Measurements from ENCODE around the gene RPS5.
"Not testable (repeated sequence)": the region's sequence is repeated elsewhere in the genome, so short reads cannot be mapped to it uniquely, and the experiment has no call there.

RPS5 gene

DNA sequence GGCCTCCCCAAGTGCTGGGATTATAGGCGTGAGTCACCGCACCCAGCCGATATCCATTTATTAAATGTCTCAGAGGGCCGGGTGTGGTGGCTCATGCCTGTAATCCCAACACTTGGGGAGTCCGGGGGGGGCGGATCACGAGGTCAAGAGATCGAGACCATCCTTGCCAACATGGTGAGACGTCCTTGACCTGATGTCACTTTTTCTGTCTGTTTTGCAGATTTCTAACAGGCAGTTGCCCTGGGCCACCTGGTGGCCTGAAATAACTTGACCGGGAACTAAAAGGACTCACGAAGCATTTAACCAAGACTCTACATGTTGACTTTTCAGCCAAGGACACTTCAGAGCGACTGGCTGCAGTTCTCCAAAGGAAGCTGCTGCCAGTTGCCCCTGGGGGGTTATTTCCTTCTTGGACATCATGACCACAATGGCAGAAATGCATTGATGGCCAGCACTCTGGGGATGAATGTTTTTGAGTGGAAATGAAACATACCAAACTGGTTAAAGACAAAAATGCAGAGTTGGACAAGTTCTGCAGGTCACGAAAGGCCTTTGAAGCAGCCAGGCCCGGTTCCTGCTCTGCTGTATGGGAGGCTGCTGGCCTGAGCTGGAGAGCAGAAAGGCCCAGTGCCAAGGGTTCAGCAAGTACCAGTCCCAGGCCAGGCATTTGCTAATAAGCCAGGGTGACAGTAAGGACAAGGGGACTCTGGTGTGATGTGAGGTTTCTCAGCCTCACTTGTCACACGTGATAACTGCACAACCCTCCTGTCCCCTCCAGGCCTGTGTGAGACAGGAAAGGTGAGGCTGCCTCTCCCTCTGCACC, 14.5 kb upstream of the RPS5 start:
- H3K4me1 Mint-ChIP-seq (ENCODE audit: low read depth): peaks cover 4% of the 10 kb centered on the region
- H3K36me3 Mint-ChIP-seq (ENCODE audit: low read depth): no peaks in the 10 kb centered on the region
- no peak overlapping the region for H3K4me3 Mint-ChIP-seq
- H3K9me3 Mint-ChIP-seq: no peaks in the 10 kb centered on the region
- no peak overlapping the region for H3K27ac Mint-ChIP-seq
- no peaks in the 10 kb centered on the region for H3K27me3 Mint-ChIP-seq

DNA sequence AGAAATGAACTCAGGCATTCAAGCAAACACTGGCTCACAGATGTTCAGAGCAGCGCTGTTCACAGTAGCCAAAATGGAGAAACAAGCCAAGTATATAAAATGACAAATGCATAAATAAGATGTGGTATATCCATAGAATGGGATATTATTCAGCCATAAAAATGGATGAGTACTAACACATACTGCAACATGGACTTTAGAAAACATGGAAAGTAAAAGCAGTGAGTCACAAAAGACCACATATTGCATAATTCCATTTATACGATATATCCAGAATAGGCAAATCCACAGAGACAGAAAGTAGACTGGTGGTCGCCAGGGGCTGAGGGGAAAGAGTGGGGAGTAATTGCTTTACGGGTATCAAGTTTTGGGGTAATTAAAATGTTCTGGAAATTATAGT, 12.9 kb upstream of the RPS5 start:
- no peaks in the 10 kb centered on the region for H3K36me3 Mint-ChIP-seq (ENCODE audit: low read depth)
- H3K4me1 Mint-ChIP-seq (ENCODE audit: low read depth): peaks cover 4% of the 10 kb centered on the region
- H3K27ac Mint-ChIP-seq: no peak overlapping the region
- H3K4me3 Mint-ChIP-seq: no peak overlapping the region
- no peaks in the 10 kb centered on the region for H3K27me3 Mint-ChIP-seq
- H3K9me3 Mint-ChIP-seq: no peaks in the 10 kb centered on the region

DNA sequence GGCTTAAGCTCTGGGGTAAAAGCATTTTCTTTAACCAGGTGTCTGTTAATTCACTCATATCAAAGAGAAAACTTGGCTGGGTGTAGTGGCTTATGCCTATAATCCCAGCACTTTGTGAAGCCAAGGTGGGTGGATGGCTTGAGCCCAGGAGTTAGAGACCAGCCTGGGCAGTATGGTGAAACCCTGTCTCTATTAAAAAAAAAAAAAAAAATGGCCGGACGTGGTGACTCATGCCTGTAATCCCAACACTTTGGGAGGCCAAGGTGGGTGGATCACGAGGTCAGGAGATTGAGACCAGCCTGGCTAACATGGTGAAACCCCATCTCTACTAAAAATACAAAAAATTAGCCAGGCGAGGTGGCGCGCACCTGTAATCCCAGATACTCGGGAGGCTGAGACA, 10.3 kb upstream of the RPS5 start:
- not testable (repeated sequence) for H3K9me3 Mint-ChIP-seq; H3K4me3 Mint-ChIP-seq; H3K36me3 Mint-ChIP-seq (ENCODE audit: low read depth); H3K27me3 Mint-ChIP-seq; H3K27ac Mint-ChIP-seq
- peaks cover 16% of the 10 kb centered on the region for H3K4me1 Mint-ChIP-seq (ENCODE audit: low read depth)

DNA sequence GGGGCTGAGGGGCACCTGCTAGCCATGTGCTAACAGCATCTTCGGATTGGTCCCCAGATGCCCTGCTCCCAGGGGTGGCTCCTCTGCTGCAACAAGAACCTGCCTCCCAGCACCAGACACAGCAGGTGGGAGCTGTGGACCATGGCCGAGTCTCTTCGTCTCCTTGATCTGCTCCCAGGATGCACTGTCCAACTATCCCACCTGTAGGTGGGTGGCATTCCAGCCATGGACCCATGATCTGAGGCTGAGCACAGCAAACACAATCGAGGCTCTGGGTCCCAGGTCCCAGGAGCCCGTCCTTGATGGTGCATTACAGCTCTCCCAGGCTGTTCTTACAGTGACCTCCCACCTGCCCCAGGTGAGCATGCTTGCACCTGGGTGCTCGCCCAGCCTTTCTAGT, 7.8 kb upstream of the RPS5 start:
- peaks cover 4% of the 10 kb centered on the region for H3K36me3 Mint-ChIP-seq (ENCODE audit: low read depth)
- H3K9me3 Mint-ChIP-seq: no peaks in the 10 kb centered on the region
- peaks cover 18% of the 10 kb centered on the region for H3K4me1 Mint-ChIP-seq (ENCODE audit: low read depth)
- H3K27me3 Mint-ChIP-seq: no peaks in the 10 kb centered on the region
- peak overlapping the region; percentile 99 for H3K27ac Mint-ChIP-seq
- peak overlapping the region; percentile 100 for H3K4me3 Mint-ChIP-seq

DNA sequence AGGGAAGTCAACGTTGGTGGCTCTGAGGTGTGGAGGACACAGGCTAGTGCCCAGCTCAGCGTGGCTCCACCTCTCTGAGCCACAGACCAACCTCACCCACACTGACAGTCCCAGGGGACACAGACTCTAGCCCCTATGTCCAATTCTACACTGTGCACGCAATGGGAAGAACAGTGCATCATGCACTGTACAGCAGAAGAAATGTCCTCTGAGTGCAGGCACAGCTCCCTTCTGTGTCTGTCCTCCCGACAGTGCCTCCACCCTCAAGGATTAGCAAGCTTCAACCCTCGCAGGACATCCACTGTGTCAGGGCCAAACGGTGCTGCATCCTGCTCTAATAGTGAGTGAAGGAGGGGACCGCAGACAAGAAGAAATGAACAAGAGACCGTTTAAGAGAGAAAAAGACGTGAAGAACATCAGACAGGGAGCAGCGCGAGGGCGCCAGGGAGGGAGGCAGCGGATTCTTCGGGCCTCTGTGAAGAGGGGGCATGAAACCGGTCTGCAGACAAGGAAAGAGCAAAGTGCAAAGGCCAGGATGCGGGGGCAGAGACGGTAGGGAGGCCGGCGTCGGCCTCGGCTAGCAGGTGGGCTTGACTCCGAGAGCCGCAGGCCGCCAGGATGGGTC, 6.9 kb upstream of the RPS5 start:
- peak overlapping the region; percentile 100 for H3K4me3 Mint-ChIP-seq
- H3K36me3 Mint-ChIP-seq (ENCODE audit: low read depth): peaks cover 4% of the 10 kb centered on the region
- H3K27me3 Mint-ChIP-seq: no peaks in the 10 kb centered on the region
- H3K9me3 Mint-ChIP-seq: no peaks in the 10 kb centered on the region
- peak overlapping the region; percentile 99 for H3K27ac Mint-ChIP-seq
- peaks cover 17% of the 10 kb centered on the region for H3K4me1 Mint-ChIP-seq (ENCODE audit: low read depth)

DNA sequence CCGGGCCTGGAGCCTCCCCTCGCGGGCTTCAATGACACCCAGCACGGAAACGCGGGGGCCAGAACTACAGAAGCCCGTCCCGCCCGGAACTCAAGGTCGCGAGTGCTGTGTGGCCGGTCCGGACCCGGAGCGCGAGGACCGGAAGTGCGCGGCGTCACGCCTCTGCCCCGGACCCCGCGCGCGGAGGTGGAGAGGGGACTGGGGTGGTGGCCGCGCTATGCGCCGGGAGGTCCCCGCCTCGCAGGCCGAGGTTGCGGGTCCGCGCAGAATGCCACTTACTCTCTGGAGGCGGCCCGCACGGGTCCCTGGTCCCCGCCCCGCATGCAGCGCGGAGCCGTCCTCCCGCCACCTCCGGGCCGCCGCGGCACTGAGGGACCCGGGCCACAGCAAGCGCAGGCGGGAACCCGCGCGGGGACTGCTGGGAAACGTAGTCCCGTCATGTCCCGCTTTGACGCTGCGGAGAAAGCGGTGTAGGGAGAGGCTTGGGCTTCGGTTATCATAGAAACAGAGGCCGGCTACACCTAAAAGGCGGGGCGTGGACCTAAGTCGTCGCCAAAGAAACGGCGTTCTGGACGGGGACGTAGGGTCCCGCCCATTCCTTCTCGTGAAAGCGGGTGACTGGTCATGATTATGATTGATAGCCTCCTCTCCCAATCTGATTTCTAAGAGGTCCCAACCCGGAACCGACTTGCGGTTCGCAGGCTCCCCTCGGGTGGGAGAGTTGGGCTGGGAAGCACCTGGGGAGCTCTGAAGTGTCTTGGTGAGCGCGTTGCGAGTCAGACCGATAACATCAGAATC, 6.2 kb upstream of the RPS5 start, which contains the start of gene ZNF837:
ZNF837 (minus strand) TSS at position 369 of the 798 bp plus-strand sequence. CDS start 11,698 bp downstream, outside the sequence.
- Mint-ChIP-seq H3K27ac (peak within 1 kb of the TSS; percentile 99), H3K9me3 (no peaks in the 10 kb centered on the region)

DNA sequence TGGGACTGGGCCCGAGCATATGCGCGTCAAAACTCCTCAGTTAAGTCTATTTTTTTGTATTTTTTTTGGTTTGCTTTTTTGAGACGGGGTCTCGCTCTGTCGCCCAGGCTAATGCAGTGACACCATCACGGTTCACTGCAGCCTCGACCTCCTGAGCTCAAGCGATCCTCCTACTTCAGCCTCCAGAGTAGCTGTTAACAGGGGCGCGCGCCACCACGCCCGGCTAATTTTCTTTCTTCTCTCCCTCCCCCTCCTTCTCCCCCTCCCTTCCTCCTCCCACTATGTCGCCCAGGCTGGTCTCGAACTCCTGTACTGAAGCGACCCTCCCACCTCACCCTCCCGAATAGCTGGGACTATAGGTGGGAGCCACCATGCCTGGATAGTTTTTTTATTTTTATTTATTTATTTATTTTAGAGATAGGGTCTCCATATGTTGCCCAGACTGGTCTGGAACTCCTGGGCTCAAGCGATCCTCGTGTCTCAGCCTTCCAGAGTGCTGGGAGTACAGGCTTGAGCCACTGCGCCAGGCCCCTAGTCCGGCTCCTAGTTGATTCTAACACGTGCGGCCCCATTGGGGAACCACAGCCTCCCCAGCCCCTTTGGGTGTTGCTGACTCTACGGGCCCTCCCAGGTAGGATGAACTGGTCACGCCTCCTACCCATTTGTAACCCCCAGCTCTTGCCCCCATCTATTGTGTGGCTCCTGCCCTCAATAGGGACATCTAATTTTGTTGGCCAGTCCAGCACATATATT, 5.4 kb upstream of the RPS5 start:
- H3K27me3 Mint-ChIP-seq: no peaks in the 10 kb centered on the region
- peaks cover 23% of the 10 kb centered on the region for H3K4me1 Mint-ChIP-seq (ENCODE audit: low read depth)
- no peaks in the 10 kb centered on the region for H3K9me3 Mint-ChIP-seq
- H3K4me3 Mint-ChIP-seq: peak overlapping the region; percentile 100
- peak overlapping the region; percentile 86 for H3K27ac Mint-ChIP-seq
- H3K36me3 Mint-ChIP-seq (ENCODE audit: low read depth): peaks cover 4% of the 10 kb centered on the region

More for the DNA sequence above, 6.2 kb upstream of the RPS5 start, which contains the start of gene ZNF837:
- Mint-ChIP-seq H3K36me3 (ENCODE audit: low read depth) (peaks cover 4% of the 10 kb centered on the region), H3K27me3 (no peaks in the 10 kb centered on the region), H3K4me1 (ENCODE audit: low read depth) (peaks cover 23% of the 10 kb centered on the region), H3K4me3 (peak within 1 kb of the TSS; percentile 100)

DNA sequence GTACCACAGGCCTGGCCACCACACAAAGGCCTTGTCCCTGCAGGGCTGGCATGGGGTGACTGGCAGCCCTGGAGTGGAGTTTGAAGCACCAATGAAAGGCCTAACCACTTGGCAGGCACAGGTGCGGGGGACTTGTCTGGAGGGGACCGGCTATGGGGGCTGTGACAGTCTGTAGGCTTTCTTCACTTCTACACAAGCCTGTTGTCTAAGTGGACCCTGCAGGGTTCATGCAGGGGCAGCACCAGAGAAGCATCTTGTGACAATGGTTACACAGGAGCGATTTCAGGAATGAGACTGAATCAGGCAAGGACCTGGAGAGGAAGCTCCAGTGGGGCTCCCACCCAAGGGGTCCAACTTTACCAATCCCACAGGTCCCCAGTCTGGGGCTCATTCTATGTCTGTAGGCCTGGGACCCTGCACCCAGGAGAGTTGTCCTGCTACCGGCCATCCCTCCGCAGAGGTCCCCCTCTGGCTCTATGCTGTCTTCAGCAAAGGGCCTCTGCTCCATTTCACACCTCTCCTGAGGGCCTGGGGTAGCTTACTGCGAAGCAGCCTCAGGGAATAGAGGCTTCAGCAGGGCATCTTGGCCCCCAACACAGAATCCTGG, 4.0 kb upstream of the RPS5 start:
- Mint-ChIP-seq H3K9me3 (no peaks in the 10 kb centered on the region), H3K4me1 (ENCODE audit: low read depth) (peaks cover 37% of the 10 kb centered on the region), H3K36me3 (ENCODE audit: low read depth) (peaks cover 17% of the 10 kb centered on the region), H3K27me3 (no peaks in the 10 kb centered on the region), H3K4me3 (peak overlapping the region; percentile 4), H3K27ac (no peak overlapping the region)

DNA sequence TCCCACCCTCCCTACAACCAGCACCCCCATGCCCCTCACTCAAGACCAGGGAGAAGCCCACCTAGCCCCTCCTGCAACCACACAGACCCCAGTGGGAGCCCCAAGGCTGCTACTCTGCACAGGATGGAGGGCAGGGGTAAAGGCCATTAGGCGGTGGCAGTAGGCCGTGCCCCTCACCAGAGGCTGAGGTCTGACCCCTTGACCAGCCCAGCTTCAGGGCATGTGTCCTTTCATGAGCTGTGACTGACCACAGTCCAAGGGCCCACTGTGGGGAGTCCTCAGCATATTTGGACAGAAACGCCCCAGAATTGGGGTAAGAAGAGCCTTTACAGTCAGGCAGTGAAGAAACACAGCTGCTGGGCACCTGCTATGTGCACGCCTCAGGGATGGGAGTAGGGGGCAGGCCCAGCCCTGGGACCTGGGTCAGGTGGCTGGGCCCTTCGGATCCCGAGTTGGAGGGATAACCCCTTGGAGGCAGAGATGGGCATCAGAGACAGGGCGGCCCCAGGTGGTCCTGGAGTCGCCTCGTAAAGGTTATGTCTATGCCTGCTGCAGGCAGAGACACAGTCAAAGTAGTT, 1.7 kb upstream of the RPS5 start:
- Mint-ChIP-seq H3K27me3 (no peaks in the 10 kb centered on the region), H3K4me3 (peak overlapping the region; percentile 97), H3K9me3 (no peaks in the 10 kb centered on the region), H3K27ac (peak overlapping the region; percentile 97), H3K36me3 (ENCODE audit: low read depth) (peaks cover 32% of the 10 kb centered on the region), H3K4me1 (ENCODE audit: low read depth) (peaks cover 45% of the 10 kb centered on the region)

DNA sequence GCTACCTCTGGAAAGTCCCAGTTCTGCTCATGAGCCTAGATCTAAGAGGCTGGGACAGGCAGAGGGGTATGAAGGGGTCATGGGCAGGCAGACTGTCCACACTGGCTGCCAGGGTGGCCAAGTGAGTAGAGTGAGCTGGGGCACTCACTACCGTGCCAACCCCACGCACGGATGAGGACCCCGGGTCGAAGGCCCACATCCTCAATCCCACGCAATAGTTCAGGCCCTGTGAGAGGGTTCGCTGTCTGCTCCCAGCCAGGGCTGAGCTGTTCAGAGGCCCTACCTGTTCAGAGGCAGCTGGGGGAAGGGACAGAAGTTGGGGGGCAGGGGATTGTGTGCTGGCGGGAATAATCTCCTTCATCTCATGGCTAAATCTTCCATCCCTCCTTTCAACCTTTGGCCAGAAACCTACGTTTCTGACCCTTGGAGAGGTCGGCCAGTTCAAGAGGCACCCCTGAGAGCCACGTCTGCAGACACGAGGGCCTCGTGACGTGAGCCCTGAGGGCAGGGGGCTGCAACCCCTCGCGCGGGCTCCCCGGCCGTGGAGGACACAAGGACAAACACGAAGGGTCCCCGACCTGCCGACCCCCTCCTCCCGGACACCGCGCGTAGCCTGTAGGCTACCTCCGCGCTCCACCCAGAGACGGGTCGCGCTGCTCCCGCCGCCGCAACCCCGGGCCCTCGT, 1.0 kb upstream of the RPS5 start:
- H3K27me3 Mint-ChIP-seq: no peaks in the 10 kb centered on the region
- peaks cover 38% of the 10 kb centered on the region for H3K36me3 Mint-ChIP-seq (ENCODE audit: low read depth)
- peaks cover 50% of the 10 kb centered on the region for H3K4me1 Mint-ChIP-seq (ENCODE audit: low read depth)
- H3K9me3 Mint-ChIP-seq: no peaks in the 10 kb centered on the region
- H3K27ac Mint-ChIP-seq: peak overlapping the region; percentile 97
- H3K4me3 Mint-ChIP-seq: peak overlapping the region; percentile 97

DNA sequence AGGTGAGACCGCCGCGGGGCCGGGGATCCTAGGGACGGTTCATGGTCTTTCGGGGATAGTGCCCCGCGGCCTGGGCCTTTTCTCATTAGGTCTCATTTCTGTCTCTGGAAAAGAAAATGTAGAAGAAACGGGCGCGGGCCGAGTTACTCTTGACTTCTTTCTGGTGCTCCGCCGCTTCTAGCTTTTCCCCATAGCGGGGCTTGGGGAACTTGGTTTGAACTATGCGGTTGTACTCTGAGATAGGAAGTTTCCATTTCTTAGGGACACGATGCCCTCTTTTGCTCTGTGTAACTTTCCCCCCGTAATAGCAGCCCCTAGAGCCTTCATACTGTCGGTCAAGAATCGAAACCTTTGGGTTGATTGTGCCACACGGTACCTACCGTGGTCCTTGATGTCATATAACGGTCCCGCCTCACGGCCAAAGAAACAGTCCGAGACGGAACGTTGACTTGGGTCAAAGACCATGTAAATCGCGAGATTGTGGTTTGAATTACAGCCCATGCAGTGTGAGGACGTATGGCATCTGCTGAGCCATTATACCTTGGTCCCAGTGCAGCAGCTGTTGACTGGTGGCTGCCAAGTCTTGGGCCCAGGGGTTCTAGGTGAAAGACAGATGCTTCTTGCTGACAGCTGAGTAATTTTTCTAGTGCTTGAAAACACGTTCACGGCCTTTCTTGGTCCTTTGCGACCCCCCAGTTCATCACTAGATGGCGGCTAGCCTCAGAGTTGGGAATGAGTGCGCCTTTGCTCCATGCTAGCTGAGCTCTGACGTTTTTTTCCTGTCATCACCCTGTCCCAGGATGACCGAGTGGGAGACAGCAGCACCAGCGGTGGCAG, 487 bp downstream of the RPS5 start:
- H3K27me3 Mint-ChIP-seq: no peaks in the 10 kb centered on the region
- peaks cover 51% of the 10 kb centered on the region for H3K4me1 Mint-ChIP-seq (ENCODE audit: low read depth)
- peak overlapping the region; percentile 97 for H3K4me3 Mint-ChIP-seq
- peak overlapping the region; percentile 97 for H3K27ac Mint-ChIP-seq
- no peaks in the 10 kb centered on the region for H3K9me3 Mint-ChIP-seq
- peaks cover 50% of the 10 kb centered on the region for H3K36me3 Mint-ChIP-seq (ENCODE audit: low read depth)

DNA sequence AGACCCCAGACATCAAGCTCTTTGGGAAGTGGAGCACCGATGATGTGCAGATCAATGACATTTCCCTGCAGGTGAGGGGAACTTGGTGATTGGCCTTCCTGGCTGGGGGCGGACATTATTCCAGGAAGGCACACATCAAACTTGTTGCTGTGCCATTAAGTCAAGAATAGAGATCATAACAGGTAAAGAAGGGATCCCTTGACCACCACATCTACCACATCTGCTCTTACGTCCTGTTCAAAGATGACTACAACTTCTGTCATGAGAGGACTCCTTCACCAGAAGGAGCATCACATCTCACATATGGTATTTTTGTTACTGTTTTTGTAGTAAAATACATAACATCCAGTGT, 1.1 kb downstream of the RPS5 start:
- H3K27me3 Mint-ChIP-seq: no peaks in the 10 kb centered on the region
- no peaks in the 10 kb centered on the region for H3K9me3 Mint-ChIP-seq
- H3K4me1 Mint-ChIP-seq (ENCODE audit: low read depth): peaks cover 56% of the 10 kb centered on the region
- H3K4me3 Mint-ChIP-seq: peak overlapping the region; percentile 97
- H3K27ac Mint-ChIP-seq: peak overlapping the region; percentile 97
- peaks cover 56% of the 10 kb centered on the region for H3K36me3 Mint-ChIP-seq (ENCODE audit: low read depth)
